MCF 10A (cell line): Measurements from ENCODE around the gene DISP2. TPM values are rescaled to one million over a fixed set of nuclear protein-coding genes. Genes with fewer than 3 reads are reported as not detected.

Experiments
- BruUV-seq: library from RNA; stranded (reverse); fragments of 400-500 nt; replicated peaks from 2 replicates; lab custom pipeline; 2021; lab: Mats Ljungman, UMichigan
- CTCF ChIA-PET: fragments of 300-600 bp; sonication (Branson Sonifier 250); formaldehyde crosslinking; extraction: SDS; loops from one replicate; lab custom pipeline; 2021; ENCODE audit warnings: antibody characterized with exemption, inconsistent platforms; lab: Yijun Ruan, JAX
- POLR2A ChIA-PET: fragments of 300-600, 350-650 bp; sonication (Branson Sonifier 250); formaldehyde crosslinking; extraction: SDS; loops from one replicate; lab custom pipeline; 2020; ENCODE audit warnings: antibody characterized with exemption, inconsistent platforms; lab: Yijun Ruan, JAX
- DNase-seq: peaks from one replicate; pipeline ENCODE4 v3.0.0-alpha.2; 2018; ENCODE audit not compliant: unreplicated experiment
- H3K27ac Mint-ChIP-seq: one replicate; pipeline ENCODE4 v1.8.0; 2022; ENCODE audit warnings: mild to moderate bottlenecking, low read depth, mixed read lengths; ENCODE audit not compliant: unreplicated experiment
- H3K27me3 Mint-ChIP-seq: one replicate; pipeline ENCODE4 v1.8.0; 2022; ENCODE audit warnings: mixed read lengths; ENCODE audit not compliant: insufficient read depth, unreplicated experiment
- H3K36me3 Mint-ChIP-seq: one replicate; pipeline ENCODE4 v1.8.0; 2022; ENCODE audit warnings: mild to moderate bottlenecking, moderate library complexity, mixed read lengths; ENCODE audit not compliant: insufficient read depth, unreplicated experiment
- H3K4me1 Mint-ChIP-seq: one replicate; pipeline ENCODE4 v1.8.0; 2022; ENCODE audit warnings: mixed read lengths; ENCODE audit not compliant: insufficient read depth, unreplicated experiment
- H3K4me3 Mint-ChIP-seq: one replicate; pipeline ENCODE4 v1.8.0; 2022; ENCODE audit warnings: mild to moderate bottlenecking, moderate library complexity, mixed read lengths; ENCODE audit not compliant: unreplicated experiment
- H3K9me3 Mint-ChIP-seq: one replicate; pipeline ENCODE4 v1.8.0; 2022; ENCODE audit warnings: mixed read lengths; ENCODE audit not compliant: unreplicated experiment
- intact Hi-C: fragments of 100-400 bp; cut with micrococcal nuclease; formaldehyde crosslinking; loops from 2 replicates; pipeline ENCODE4 v1.14.1; 2022
- total RNA-seq: library from RNA; stranded (reverse); gene quantifications from 2 replicates; pipeline ENCODE4 v1.2.3, GENCODE V29; 2022
- TF ChIP-seq, protein P1 (sequence below): fragments of 200-600 bp; IDR thresholded peaks from one replicate; pipeline ENCODE4 v1.8.0; 2022; ENCODE audit warnings: antibody characterized with exemption, mild to moderate bottlenecking; ENCODE audit not compliant: unreplicated experiment

DISP2 gene
- total RNA-seq, 1 experiment from 2014 or later: 1.8 TPM

DNA sequence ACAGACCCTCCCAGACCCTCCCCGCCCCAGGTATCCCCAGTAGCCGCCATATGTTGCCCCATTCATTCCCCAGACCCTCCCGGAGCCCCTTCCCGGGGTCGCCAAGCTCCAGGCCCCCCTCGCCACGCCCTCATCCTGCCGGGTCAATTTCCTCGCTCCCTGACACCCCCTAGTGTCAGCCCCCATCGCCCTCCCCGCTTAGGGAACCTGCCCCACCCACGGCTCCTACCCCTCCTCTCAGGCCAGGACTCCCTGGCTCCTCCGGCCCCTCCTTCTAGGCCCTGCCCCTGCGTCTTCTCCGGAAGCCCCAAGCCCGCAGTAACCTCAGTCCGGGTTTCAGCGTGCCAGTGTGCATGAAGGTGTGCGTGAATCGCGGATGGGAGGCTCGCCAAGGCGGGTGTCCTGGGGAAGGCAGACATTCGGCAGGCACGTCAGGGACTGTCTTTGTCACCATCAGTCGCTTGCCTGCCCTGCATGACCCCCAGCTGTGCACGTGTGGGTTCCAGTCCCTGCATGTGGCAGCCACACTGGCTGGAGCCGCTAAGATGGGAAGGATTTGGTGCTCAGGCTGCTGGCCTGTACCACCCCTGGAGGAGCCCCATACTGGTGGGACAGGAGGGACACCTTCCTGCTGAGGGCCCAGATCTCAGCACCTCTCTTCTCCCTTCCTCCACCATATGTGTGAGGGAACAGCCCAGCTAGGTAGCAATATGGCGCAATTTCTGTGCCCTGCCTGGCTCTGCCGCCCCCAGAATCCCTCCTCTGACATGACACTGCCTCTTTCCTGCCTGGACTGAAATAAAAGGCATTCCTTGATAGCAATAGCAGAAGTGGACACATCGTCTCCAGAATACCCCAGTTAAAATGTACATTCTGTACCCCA is 693 bp downstream of the DISP2 start:
- peak overlapping the region; percentile 73 for H3K4me3 Mint-ChIP-seq
- BruUV-seq: no TSS peak
- no peak for DNase-seq
- intact Hi-C loops: no loop called here
- peaks cover 13% of the 10 kb centered on the region for H3K36me3 Mint-ChIP-seq
- no peaks in the 10 kb centered on the region for H3K9me3 Mint-ChIP-seq
- no peaks in the 10 kb centered on the region for H3K27me3 Mint-ChIP-seq
- POLR2A ChIA-PET: interaction anchor here (1.2 kb wide), 1 partner anchor 16 kb away, joined by 3 read pairs; no protein-coding TSS in a partner anchor
- H3K4me1 Mint-ChIP-seq: no peaks in the 10 kb centered on the region
- H3K27ac Mint-ChIP-seq: no peak overlapping the region
- CTCF ChIA-PET: interaction anchor here (0.7 to 6.8 kb wide), 4 partner anchors 10 to 119 kb away, joined by 3 to 38 read pairs (median 9); no protein-coding TSS in a partner anchor
- TF ChIP-seq, protein P1, sequence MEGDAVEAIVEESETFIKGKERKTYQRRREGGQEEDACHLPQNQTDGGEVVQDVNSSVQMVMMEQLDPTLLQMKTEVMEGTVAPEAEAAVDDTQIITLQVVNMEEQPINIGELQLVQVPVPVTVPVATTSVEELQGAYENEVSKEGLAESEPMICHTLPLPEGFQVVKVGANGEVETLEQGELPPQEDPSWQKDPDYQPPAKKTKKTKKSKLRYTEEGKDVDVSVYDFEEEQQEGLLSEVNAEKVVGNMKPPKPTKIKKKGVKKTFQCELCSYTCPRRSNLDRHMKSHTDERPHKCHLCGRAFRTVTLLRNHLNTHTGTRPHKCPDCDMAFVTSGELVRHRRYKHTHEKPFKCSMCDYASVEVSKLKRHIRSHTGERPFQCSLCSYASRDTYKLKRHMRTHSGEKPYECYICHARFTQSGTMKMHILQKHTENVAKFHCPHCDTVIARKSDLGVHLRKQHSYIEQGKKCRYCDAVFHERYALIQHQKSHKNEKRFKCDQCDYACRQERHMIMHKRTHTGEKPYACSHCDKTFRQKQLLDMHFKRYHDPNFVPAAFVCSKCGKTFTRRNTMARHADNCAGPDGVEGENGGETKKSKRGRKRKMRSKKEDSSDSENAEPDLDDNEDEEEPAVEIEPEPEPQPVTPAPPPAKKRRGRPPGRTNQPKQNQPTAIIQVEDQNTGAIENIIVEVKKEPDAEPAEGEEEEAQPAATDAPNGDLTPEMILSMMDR: no peak

DNA sequence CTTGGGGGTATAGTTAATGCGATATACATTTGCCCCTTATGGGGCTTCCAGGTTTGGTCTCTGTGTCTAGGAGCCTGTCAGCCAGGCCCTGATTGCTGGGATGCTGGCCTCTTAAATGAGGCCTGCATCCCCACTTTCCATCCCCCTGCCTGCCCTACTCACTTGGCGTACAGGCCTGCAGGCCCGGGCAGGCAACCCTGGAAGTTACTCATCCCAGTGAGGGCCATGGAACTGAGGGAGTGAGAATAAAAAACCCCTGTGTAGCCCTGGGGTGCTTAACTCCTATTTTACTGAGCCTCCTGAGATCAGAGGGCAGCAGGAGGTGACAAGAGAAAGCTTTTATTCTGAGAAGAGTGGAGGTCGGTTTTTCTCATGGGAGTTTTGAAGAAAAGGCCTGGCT is 2.0 kb downstream of the DISP2 start:
- H3K4me1 Mint-ChIP-seq: no peaks in the 10 kb centered on the region
- no TSS peak for BruUV-seq
- H3K4me3 Mint-ChIP-seq: no peak overlapping the region
- POLR2A ChIA-PET: interaction anchor here (0.5 to 1.5 kb wide), 4 partner anchors 11 to 42 kb away, joined by 4 read pairs; partner anchors contain the start of gene CCDC9B
- no peak for DNase-seq
- TF ChIP-seq, protein P1: no peak
- no peaks in the 10 kb centered on the region for H3K27me3 Mint-ChIP-seq
- H3K27ac Mint-ChIP-seq: no peak overlapping the region
- peaks cover 13% of the 10 kb centered on the region for H3K36me3 Mint-ChIP-seq
- intact Hi-C loops: no loop called here
- CTCF ChIA-PET: interaction anchor here (0.5 to 6.8 kb wide), 5 partner anchors 8 to 86 kb away, joined by 3 to 38 read pairs (median 4); no protein-coding TSS in a partner anchor
- no peaks in the 10 kb centered on the region for H3K9me3 Mint-ChIP-seq

DNA sequence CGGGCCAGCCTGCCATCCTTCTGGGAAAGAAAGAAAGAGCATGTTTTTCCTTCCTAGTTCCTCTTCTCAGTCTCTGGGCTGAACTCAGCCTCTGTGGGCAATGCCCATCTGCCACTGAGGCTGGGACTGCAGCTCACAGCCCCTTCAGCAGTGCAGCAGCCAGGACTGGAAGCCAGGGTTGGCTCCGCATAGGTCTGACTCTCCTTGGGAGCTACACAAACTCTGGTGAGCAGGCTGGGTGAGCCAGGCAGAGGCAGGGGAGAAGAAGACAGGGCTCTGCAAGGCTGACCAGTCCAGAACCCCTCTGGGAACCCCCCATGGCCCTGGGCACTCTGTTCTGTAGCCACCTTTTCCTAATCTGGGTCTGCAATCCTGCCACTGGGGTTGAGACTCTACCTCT is 3.6 kb downstream of the DISP2 start:
- peaks cover 13% of the 10 kb centered on the region for H3K36me3 Mint-ChIP-seq
- no peaks in the 10 kb centered on the region for H3K4me1 Mint-ChIP-seq

DNA sequence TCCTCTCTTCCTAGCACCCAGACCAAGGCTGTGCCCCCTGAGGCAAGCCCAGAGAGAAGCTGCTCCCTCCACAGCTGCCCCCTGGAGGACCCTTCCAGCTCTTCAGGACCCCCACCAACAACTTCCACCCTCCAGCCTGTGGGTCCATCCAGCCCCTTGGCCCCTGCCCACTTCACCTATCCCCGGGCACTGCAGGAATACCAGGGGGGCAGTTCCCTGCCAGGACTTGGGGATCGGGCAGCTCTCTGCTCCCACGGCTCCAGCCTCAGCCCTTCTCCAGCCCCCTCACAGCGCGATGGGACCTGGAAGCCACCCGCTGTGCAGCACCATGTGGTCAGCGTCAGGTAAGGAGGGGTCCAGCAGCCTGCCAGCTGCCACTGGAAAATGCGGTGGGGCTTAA is 5.6 kb downstream of the DISP2 start:
- Mint-ChIP-seq H3K27ac (no peak overlapping the region), H3K9me3 (no peaks in the 10 kb centered on the region), H3K4me1 (peaks cover 6% of the 10 kb centered on the region), H3K27me3 (no peaks in the 10 kb centered on the region), H3K36me3 (peaks cover 7% of the 10 kb centered on the region), H3K4me3 (no peak overlapping the region)
- CTCF ChIA-PET: interaction anchor here (0.7 to 8.1 kb wide), 5 partner anchors 20 to 91 kb away, joined by 3 to 112 read pairs (median 4); partner anchors contain the start of gene CCDC9B
- POLR2A ChIA-PET: no interaction called here
- DNase-seq: no peak
- TF ChIP-seq, protein P1: no peak
- no TSS peak for BruUV-seq
- intact Hi-C loops: no loop called here

More for the DNA sequence above, 3.6 kb downstream of the DISP2 start:
- intact Hi-C loops: no loop called here
- CTCF ChIA-PET: interaction anchor here (0.6 to 1.1 kb wide), 2 partner anchors 17 to 62 kb away, joined by 3 to 4 read pairs; no protein-coding TSS in a partner anchor
- H3K27me3 Mint-ChIP-seq: no peaks in the 10 kb centered on the region
- no peak for DNase-seq
- POLR2A ChIA-PET: no interaction called here
- no peak overlapping the region for H3K4me3 Mint-ChIP-seq
- TF ChIP-seq, protein P1: no peak
- no TSS peak for BruUV-seq
- H3K9me3 Mint-ChIP-seq: no peaks in the 10 kb centered on the region
- no peak overlapping the region for H3K27ac Mint-ChIP-seq
